PFSK-1 (cell line): ENCODE measurements around the gene GRIA3.

Experiments
- FOXP2 ChIP-seq: optimal IDR thresholded peaks from 2 replicates; pipeline ENCODE3; 2011; ENCODE audit warnings: borderline replicate concordance, control low read depth, inconsistent platforms; ENCODE audit not compliant: insufficient read depth; ENCODE audit errors: extremely low read length, extremely low read depth
- POLR2AphosphoS5 ChIP-seq: IDR thresholded peaks from 2 replicates; pipeline ENCODE4 v1.6.1; 2012; ENCODE audit warnings: low read depth, mild to moderate bottlenecking, control low read depth, low read length, moderate library complexity
- SIN3A ChIP-seq: IDR thresholded peaks from 2 replicates; pipeline ENCODE4 v1.6.1; 2012; ENCODE audit warnings: mild to moderate bottlenecking, low read length, moderate library complexity, borderline replicate concordance; ENCODE audit not compliant: insufficient read depth
- TAF1 ChIP-seq: IDR thresholded peaks from 2 replicates; pipeline ENCODE4 v1.6.1; 2012; ENCODE audit warnings: low read length, control low read depth, borderline replicate concordance; ENCODE audit not compliant: insufficient read depth
- TF ChIP-seq, protein P1 (sequence below), 2 experiments: IDR thresholded peaks; 2 replicates each; pipeline versions ENCODE4 v1.6.1 to v1.8.0; 2011 to 2012; ENCODE audit warnings: low read depth in 2 of 2, low read length in 2 of 2, control low read depth in 1 of 2, inconsistent platforms in 1 of 2, mild to moderate bottlenecking in 1 of 2, moderate library complexity in 1 of 2; ENCODE audit not compliant: insufficient read depth in 1 of 2

GRIA3 gene

GRCh38 chrX:123186801-123187200, 2.7 kb downstream of the GRIA3 start:
- TF ChIP-seq, protein P1, sequence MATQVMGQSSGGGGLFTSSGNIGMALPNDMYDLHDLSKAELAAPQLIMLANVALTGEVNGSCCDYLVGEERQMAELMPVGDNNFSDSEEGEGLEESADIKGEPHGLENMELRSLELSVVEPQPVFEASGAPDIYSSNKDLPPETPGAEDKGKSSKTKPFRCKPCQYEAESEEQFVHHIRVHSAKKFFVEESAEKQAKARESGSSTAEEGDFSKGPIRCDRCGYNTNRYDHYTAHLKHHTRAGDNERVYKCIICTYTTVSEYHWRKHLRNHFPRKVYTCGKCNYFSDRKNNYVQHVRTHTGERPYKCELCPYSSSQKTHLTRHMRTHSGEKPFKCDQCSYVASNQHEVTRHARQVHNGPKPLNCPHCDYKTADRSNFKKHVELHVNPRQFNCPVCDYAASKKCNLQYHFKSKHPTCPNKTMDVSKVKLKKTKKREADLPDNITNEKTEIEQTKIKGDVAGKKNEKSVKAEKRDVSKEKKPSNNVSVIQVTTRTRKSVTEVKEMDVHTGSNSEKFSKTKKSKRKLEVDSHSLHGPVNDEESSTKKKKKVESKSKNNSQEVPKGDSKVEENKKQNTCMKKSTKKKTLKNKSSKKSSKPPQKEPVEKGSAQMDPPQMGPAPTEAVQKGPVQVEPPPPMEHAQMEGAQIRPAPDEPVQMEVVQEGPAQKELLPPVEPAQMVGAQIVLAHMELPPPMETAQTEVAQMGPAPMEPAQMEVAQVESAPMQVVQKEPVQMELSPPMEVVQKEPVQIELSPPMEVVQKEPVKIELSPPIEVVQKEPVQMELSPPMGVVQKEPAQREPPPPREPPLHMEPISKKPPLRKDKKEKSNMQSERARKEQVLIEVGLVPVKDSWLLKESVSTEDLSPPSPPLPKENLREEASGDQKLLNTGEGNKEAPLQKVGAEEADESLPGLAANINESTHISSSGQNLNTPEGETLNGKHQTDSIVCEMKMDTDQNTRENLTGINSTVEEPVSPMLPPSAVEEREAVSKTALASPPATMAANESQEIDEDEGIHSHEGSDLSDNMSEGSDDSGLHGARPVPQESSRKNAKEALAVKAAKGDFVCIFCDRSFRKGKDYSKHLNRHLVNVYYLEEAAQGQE (IDR thresholded peaks at IDR 0.05; ENCODE audit: insufficient read depth in 1 of 2, low read depth in 2 of 2, low read length in 2 of 2): no peak
- TF ChIP-seq TAF1 (no peak), POLR2AphosphoS5 (no peak), FOXP2 (no peak), SIN3A (no peak)

- TF ChIP-seq FOXP2 (no peak), POLR2AphosphoS5 (no peak), TAF1 (no peak), SIN3A (no peak)
- TF ChIP-seq, protein P1 (IDR thresholded peaks at IDR 0.05; ENCODE audit: insufficient read depth in 1 of 2, low read depth in 2 of 2, low read length in 2 of 2): no peak
These were observed 4.0 kb downstream of the GRIA3 start for GRCh38 chrX:123188081-123188480.

GRCh38 chrX:123189338-123189737, 5.3 kb downstream of the GRIA3 start:
- no peak for TF ChIP-seq POLR2AphosphoS5
- TF ChIP-seq, protein P1 (IDR thresholded peaks at IDR 0.05; ENCODE audit: insufficient read depth in 1 of 2, low read depth in 2 of 2, low read length in 2 of 2): no peak
- TF ChIP-seq SIN3A: no peak
- TF ChIP-seq TAF1: no peak

- TF ChIP-seq FOXP2: no peak
- TF ChIP-seq POLR2AphosphoS5: no peak
- no peak for TF ChIP-seq SIN3A
- no peak for TF ChIP-seq TAF1
- TF ChIP-seq, protein P1 (IDR thresholded peaks at IDR 0.05; ENCODE audit: insufficient read depth in 1 of 2, low read depth in 2 of 2, low read length in 2 of 2): no peak
These were observed 6.0 kb downstream of the GRIA3 start for GRCh38 chrX:123190096-123190495.

DNA sequence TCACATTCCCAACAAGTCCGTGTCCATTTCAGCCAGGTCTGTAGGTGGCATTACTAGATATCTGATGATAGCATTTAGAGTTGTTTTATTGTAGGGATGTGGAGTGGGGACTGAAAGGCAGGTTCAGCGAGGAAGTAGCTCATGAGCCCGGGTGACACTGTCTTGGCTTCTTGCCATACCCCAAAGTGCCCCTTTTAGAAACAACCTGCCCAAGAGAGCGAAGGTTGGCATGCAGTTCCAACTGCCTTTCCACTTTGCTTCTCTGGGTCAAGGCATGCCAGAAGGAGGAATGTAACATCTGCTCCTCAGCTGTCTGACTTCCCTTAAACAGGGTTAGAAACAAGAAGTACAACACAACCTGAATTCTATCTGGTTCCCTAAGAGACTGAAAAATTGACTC, 9.0 kb downstream of the GRIA3 start:
- TF ChIP-seq, protein P1 (IDR thresholded peaks at IDR 0.05; ENCODE audit: insufficient read depth in 1 of 2, low read depth in 2 of 2, low read length in 2 of 2): no peak
- no peak for TF ChIP-seq SIN3A
- no peak for TF ChIP-seq POLR2AphosphoS5
- no peak for TF ChIP-seq TAF1
- TF ChIP-seq FOXP2: no peak
